GM18517 (cell line): ENCODE results near the gene MARCHF10.

Source experiments
- ATAC-seq: cut with Tn5 transposase; IDR thresholded peaks from one replicate; pipeline ENCODE4 v1.9.1; 2021; ENCODE audit warnings: mild to moderate bottlenecking, moderate library complexity; ENCODE audit not compliant: unreplicated experiment

Gene MARCHF10

GRCh38 chr17:62755141-62755851 is 52.8 kb downstream of the MARCHF10 start:
- no peak for ATAC-seq

- ATAC-seq, result no peak
Measured at GRCh38 chr17:62754631-62755030, 53.5 kb downstream of the MARCHF10 start.

GRCh38 chr17:62753562-62753961 is 54.6 kb downstream of the MARCHF10 start:
- no peak for ATAC-seq

GRCh38 chr17:62751060-62751691 is 56.9 kb downstream of the MARCHF10 start:
- no peak for ATAC-seq

- no peak for ATAC-seq
Measured at GRCh38 chr17:62750631-62751051, 57.5 kb downstream of the MARCHF10 start.

- no peak for ATAC-seq
Measured at GRCh38 chr17:62749926-62750325, 58.2 kb downstream of the MARCHF10 start.

- ATAC-seq, result no peak
Measured at GRCh38 chr17:62746941-62747340, 61.2 kb downstream of the MARCHF10 start.

- no peak for ATAC-seq
Measured at GRCh38 chr17:62745806-62746205, 62.3 kb downstream of the MARCHF10 start.

- ATAC-seq, result no peak
Measured at GRCh38 chr17:62744259-62744658, 63.9 kb downstream of the MARCHF10 start.

- ATAC-seq, result no peak
Measured at GRCh38 chr17:62741290-62741689, 66.8 kb downstream of the MARCHF10 start.

GRCh38 chr17:62739645-62740388 is 68.3 kb downstream of the MARCHF10 start:
- ATAC-seq, result no peak

GRCh38 chr17:62738281-62738680 is 69.8 kb downstream of the MARCHF10 start:
- ATAC-seq, result no peak

GRCh38 chr17:62737513-62737912 is 70.6 kb downstream of the MARCHF10 start:
- no peak for ATAC-seq

- no peak for ATAC-seq
Measured at GRCh38 chr17:62735044-62735651, 73.0 kb downstream of the MARCHF10 start.

- no peak for ATAC-seq
Measured at GRCh38 chr17:62732125-62732524, 76.0 kb downstream of the MARCHF10 start.

GRCh38 chr17:62727916-62728672 is 80.0 kb downstream of the MARCHF10 start:
- no peak for ATAC-seq

- ATAC-seq, result no peak
Measured at GRCh38 chr17:62725791-62726249, 82.3 kb downstream of the MARCHF10 start.

GRCh38 chr17:62724398-62725146 is 83.5 kb downstream of the MARCHF10 start:
- peak; percentile 93 for ATAC-seq

- ATAC-seq, result no peak
Measured at GRCh38 chr17:62723842-62724241, 84.3 kb downstream of the MARCHF10 start.

- ATAC-seq, result no peak
Measured at GRCh38 chr17:62722625-62723024, 85.5 kb downstream of the MARCHF10 start.
